GM19438 (cell line): ENCODE results near the gene TTLL3.
"Not testable (repeated sequence)": the region's sequence is repeated elsewhere in the genome, so short reads cannot be mapped to it uniquely, and the experiment has no call there.

ENCODE experiments used
- ATAC-seq: cut with Tn5 transposase; IDR thresholded peaks from one replicate; pipeline ENCODE4 v1.9.1; 2021; ENCODE audit warnings: low read depth; ENCODE audit not compliant: unreplicated experiment

Gene TTLL3

GRCh38 chr3:9809615-9810432 is at the start of gene TTLL3:
Gene TTLL3, plus strand, starts transcription at chr3:9810262. Its CDS starts 400 bp downstream, at chr3:9810662.
- peak; percentile 46 for ATAC-seq

GRCh38 chr3:9760779-9761505 is 49.1 kb upstream of the TTLL3 start:
- ATAC-seq, result no peak

- ATAC-seq, result no peak
Measured at GRCh38 chr3:9761919-9762318, 48.1 kb upstream of the TTLL3 start.

- no peak for ATAC-seq
Measured at GRCh38 chr3:9762871-9763270, 47.2 kb upstream of the TTLL3 start.

- no peak for ATAC-seq
Measured at GRCh38 chr3:9765865-9766264, 44.2 kb upstream of the TTLL3 start.

GRCh38 chr3:9767418-9767817 is 42.6 kb upstream of the TTLL3 start:
- no peak for ATAC-seq

GRCh38 chr3:9768141-9768775 is 41.8 kb upstream of the TTLL3 start:
- ATAC-seq, result no peak

- ATAC-seq, result no peak
Measured at GRCh38 chr3:9769012-9769411, 41.0 kb upstream of the TTLL3 start.

- no peak for ATAC-seq
Measured at GRCh38 chr3:9769426-9770275, 40.4 kb upstream of the TTLL3 start, which contains the start of gene CAMK1. Gene CAMK1, minus strand, starts transcription at chr3:9769947. Its CDS starts 2,198 bp downstream, at chr3:9767749.

GRCh38 chr3:9770276-9770812 is 39.7 kb upstream of the TTLL3 start:
- no peak for ATAC-seq

- ATAC-seq, result not testable (repeated sequence)
Measured at GRCh38 chr3:9771007-9771406, 39.1 kb upstream of the TTLL3 start.

GRCh38 chr3:9776896-9777693 is 33.0 kb upstream of the TTLL3 start:
- no peak for ATAC-seq

GRCh38 chr3:9777694-9778021 is 32.4 kb upstream of the TTLL3 start:
- no peak for ATAC-seq

GRCh38 chr3:9778143-9779074 is 31.7 kb upstream of the TTLL3 start:
- no peak for ATAC-seq

- no peak for ATAC-seq
Measured at GRCh38 chr3:9779075-9779593, 30.9 kb upstream of the TTLL3 start.

- no peak for ATAC-seq
Measured at GRCh38 chr3:9779721-9780457, 30.2 kb upstream of the TTLL3 start.

- ATAC-seq, result no peak
Measured at GRCh38 chr3:9780458-9780812, 29.6 kb upstream of the TTLL3 start.

GRCh38 chr3:9780910-9781309 is 29.2 kb upstream of the TTLL3 start:
- ATAC-seq, result no peak
